Esophagus muscularis mucosa (tissue), 4 donors: ENCODE measurements around the gene AKR1C4. TPM values are rescaled to one million over a fixed set of nuclear protein-coding genes. Genes with fewer than 3 reads are reported as not detected.

Source experiments
- DNase-seq: peaks from one replicate; pipeline ENCODE4 v3.0.0-alpha.2; 2017; ENCODE audit errors: extremely low spot score
- H3K27ac ChIP-seq, 4 donors: fragments of 200-600 bp; sonication (generic); replicated peaks in 1 of 4; 1 replicate in 3 of 4; 2 replicates in 1 of 4; pipeline ENCODE4 v1.5.1; 2016 to 2019; ENCODE audit warnings: mild to moderate bottlenecking in 1 of 4
- H3K27me3 ChIP-seq, 4 donors: fragments of 200-600 bp; sonication (generic); one replicate each; pipeline versions ENCODE4 v1.5.1 to v1.6.0; 2016 to 2019
- H3K36me3 ChIP-seq, 4 donors: fragments of 200-600 bp; sonication (generic); one replicate each; pipeline ENCODE4 v1.5.1; 2016 to 2019
- H3K4me1 ChIP-seq, 4 donors: fragments of 200-600 bp; sonication (generic); one replicate each; pipeline ENCODE4 v1.5.1; 2016 to 2019
- H3K4me3 ChIP-seq, 4 donors: fragments of 200-600 bp; sonication (generic); 1 replicate in 2 of 4; 2 replicates in 2 of 4; pipeline ENCODE4 v1.5.1; 2016 to 2019; ENCODE audit warnings: mild to moderate bottlenecking in 4 of 4, moderate library complexity in 1 of 4
- H3K9me3 ChIP-seq, 4 donors: fragments of 200-600 bp; sonication (generic); 1 replicate in 3 of 4; 2 replicates in 1 of 4; pipeline ENCODE4 v1.5.1; 2016 to 2019
- EP300 ChIP-seq: sonication (generic); formaldehyde crosslinking; IDR thresholded peaks from one replicate; pipeline ENCODE4 v1.6.1; 2017; ENCODE audit warnings: antibody characterized with exemption
- POLR2A ChIP-seq: fragments of 450-650 bp; IDR thresholded peaks from one replicate; pipeline ENCODE4 v1.6.1; 2017; ENCODE audit warnings: antibody characterized with exemption, moderate library complexity, mild to moderate bottlenecking, low read depth
- POLR2AphosphoS5 ChIP-seq, 2 donors: sonication (generic); formaldehyde crosslinking; IDR thresholded peaks; one replicate each; pipeline ENCODE4 v1.6.1; 2017; ENCODE audit warnings: antibody characterized with exemption in 2 of 2
- WGBS: methylation state at CpG from one replicate; pipeline ENCODE4 v1.1.5; 2018; 5-methylcytosine and 5-hydroxymethylcytosine counted together
- intact Hi-C: fragments of 100-400 bp; cut with DNase I; formaldehyde crosslinking; loops from one replicate; pipeline ENCODE4 v1.15.1; 2023
- total RNA-seq, 4 donors: library from RNA; depleted of rRNA; stranded (reverse); fragments of >200 nt; gene quantifications; one replicate each; pipeline versions ENCODE4 v1.1.0 to v1.2.1, GENCODE V29; 2016
- TF ChIP-seq, protein P1 (sequence below), 3 experiments: fragments of 200-600 bp in 2 of 3; fragments of 450-650 bp in 1 of 3; sonication (generic) in 2 of 3; IDR thresholded peaks; one replicate each; pipeline ENCODE4 v1.5.1; 2017 to 2019; ENCODE audit warnings: antibody characterized with exemption in 3 of 3, mild to moderate bottlenecking in 2 of 3, moderate library complexity in 1 of 3

AKR1C4 gene
- total RNA-seq, 4 donors from 2014 or later = not detected

DNA sequence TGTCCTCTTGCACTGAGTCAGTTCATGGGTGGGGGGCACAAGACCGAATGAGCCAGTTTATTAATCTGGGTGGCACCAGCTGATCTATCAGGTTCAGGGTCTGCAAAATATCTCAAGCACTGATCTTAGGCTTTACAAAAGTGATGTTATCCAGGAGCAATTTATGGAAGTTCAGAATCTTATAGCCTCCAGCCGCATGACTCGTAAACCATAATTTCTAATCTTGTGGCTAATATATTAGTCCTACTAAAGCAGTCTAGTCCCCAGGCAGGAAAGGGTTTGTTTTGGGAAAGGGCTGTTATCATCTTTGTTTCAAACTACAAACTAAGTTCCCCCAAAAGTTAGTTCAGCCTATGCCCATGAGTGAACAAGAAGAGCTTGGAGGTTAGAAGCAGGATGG lies 45.6 kb upstream of the AKR1C4 start:
- intact Hi-C loops = no loop called here
- Histone ChIP-seq H3K27me3 (no peaks in the 10 kb centered on the region), H3K4me3 (no peak overlapping the region), H3K9me3 (peaks cover 0 to 11% (median 0%) of the 10 kb centered on the region in 4 donors), H3K36me3 (no peaks in the 10 kb centered on the region), H3K27ac (no peak overlapping the region), H3K4me1 (no peaks in the 10 kb centered on the region)
- TF ChIP-seq POLR2AphosphoS5 (IDR thresholded peaks at IDR 0.05) = no peak
- TF ChIP-seq POLR2A = no peak
- TF ChIP-seq, protein P1, sequence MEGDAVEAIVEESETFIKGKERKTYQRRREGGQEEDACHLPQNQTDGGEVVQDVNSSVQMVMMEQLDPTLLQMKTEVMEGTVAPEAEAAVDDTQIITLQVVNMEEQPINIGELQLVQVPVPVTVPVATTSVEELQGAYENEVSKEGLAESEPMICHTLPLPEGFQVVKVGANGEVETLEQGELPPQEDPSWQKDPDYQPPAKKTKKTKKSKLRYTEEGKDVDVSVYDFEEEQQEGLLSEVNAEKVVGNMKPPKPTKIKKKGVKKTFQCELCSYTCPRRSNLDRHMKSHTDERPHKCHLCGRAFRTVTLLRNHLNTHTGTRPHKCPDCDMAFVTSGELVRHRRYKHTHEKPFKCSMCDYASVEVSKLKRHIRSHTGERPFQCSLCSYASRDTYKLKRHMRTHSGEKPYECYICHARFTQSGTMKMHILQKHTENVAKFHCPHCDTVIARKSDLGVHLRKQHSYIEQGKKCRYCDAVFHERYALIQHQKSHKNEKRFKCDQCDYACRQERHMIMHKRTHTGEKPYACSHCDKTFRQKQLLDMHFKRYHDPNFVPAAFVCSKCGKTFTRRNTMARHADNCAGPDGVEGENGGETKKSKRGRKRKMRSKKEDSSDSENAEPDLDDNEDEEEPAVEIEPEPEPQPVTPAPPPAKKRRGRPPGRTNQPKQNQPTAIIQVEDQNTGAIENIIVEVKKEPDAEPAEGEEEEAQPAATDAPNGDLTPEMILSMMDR (IDR thresholded peaks at IDR 0.05) = no peak
- no peak for TF ChIP-seq EP300
- DNase-seq = no peak
- WGBS = 90% methylated on average over 3 of the region's 3 CpGs

GRCh38 chr10:5155951-5156350 lies 40.7 kb upstream of the AKR1C4 start:
- no peaks in the 10 kb centered on the region for H3K4me1 ChIP-seq
- H3K9me3 ChIP-seq = peaks cover 0 to 9% (median 0%) of the 10 kb centered on the region in 4 donors
- no peaks in the 10 kb centered on the region for H3K27me3 ChIP-seq
- H3K4me3 ChIP-seq = no peak overlapping the region
- H3K27ac ChIP-seq = no peak overlapping the region
- TF ChIP-seq, protein P1 (IDR thresholded peaks at IDR 0.05) = no peak
- TF ChIP-seq POLR2A = no peak
- no peak for TF ChIP-seq POLR2AphosphoS5 (IDR thresholded peaks at IDR 0.05)
- TF ChIP-seq EP300 = no peak
- intact Hi-C loops = no loop called here
- no peaks in the 10 kb centered on the region for H3K36me3 ChIP-seq
- 55% methylated on average over 1 of the region's 1 CpG for WGBS
- DNase-seq = no peak

- no peaks in the 10 kb centered on the region for H3K36me3 ChIP-seq
- intact Hi-C loops = no loop called here
Observed at GRCh38 chr10:5157501-5157900, 39.1 kb upstream of the AKR1C4 start.

GRCh38 chr10:5159126-5159525 lies 37.5 kb upstream of the AKR1C4 start:
- TF ChIP-seq POLR2A (no peak), EP300 (no peak)
- TF ChIP-seq, protein P1 (IDR thresholded peaks at IDR 0.05) = no peak
- WGBS = 73% methylated on average over 6 of the region's 6 CpGs
- H3K27ac ChIP-seq = no peak overlapping the region
- H3K36me3 ChIP-seq = no peaks in the 10 kb centered on the region
- DNase-seq = no peak
- peaks cover 0 to 24% (median 13%) of the 10 kb centered on the region in 4 donors for H3K9me3 ChIP-seq
- no peaks in the 10 kb centered on the region for H3K4me1 ChIP-seq
- H3K4me3 ChIP-seq = no peak overlapping the region
- intact Hi-C loops = no loop called here
- H3K27me3 ChIP-seq = no peaks in the 10 kb centered on the region

More at GRCh38 chr10:5157501-5157900, 39.1 kb upstream of the AKR1C4 start:
- no peak overlapping the region for H3K4me3 ChIP-seq
- H3K27ac ChIP-seq = no peak overlapping the region
- TF ChIP-seq POLR2AphosphoS5 (IDR thresholded peaks at IDR 0.05) (no peak), EP300 (no peak)
- TF ChIP-seq, protein P1 (IDR thresholded peaks at IDR 0.05) = no peak
- no peaks in the 10 kb centered on the region for H3K27me3 ChIP-seq
- no peak for DNase-seq
- no peaks in the 10 kb centered on the region for H3K4me1 ChIP-seq
- 77% methylated on average over 10 of the region's 10 CpGs for WGBS
- H3K9me3 ChIP-seq = peaks cover 0 to 8% (median 0%) of the 10 kb centered on the region in 4 donors

- H3K36me3 ChIP-seq = no peaks in the 10 kb centered on the region
- H3K27ac ChIP-seq = no peak overlapping the region
- intact Hi-C loops = no loop called here
- H3K4me3 ChIP-seq = no peak overlapping the region
- WGBS = 75% methylated on average over 2 of the region's 2 CpGs
- no peaks in the 10 kb centered on the region for H3K4me1 ChIP-seq
- no peaks in the 10 kb centered on the region for H3K27me3 ChIP-seq
- DNase-seq = no peak
- TF ChIP-seq POLR2AphosphoS5 (IDR thresholded peaks at IDR 0.05) (no peak), EP300 (no peak), POLR2A (no peak)
- TF ChIP-seq, protein P1 (IDR thresholded peaks at IDR 0.05) = no peak
- peaks cover 0 to 55% (median 46%) of the 10 kb centered on the region in 4 donors for H3K9me3 ChIP-seq
Observed at GRCh38 chr10:5163487-5163886, 33.1 kb upstream of the AKR1C4 start.
